ENCODE measurements around the gene SPATA2L. TPM values are rescaled to one million over a fixed set of nuclear protein-coding genes. Genes with fewer than 3 reads are reported as not detected.

Gene SPATA2L
- total and polyA plus RNA-seq, 2 of the 13 experiments (the other 11 are each of a cell fraction or from before 2014, with no cell fraction given) = 9.1 to 20.7 TPM

DNA sequence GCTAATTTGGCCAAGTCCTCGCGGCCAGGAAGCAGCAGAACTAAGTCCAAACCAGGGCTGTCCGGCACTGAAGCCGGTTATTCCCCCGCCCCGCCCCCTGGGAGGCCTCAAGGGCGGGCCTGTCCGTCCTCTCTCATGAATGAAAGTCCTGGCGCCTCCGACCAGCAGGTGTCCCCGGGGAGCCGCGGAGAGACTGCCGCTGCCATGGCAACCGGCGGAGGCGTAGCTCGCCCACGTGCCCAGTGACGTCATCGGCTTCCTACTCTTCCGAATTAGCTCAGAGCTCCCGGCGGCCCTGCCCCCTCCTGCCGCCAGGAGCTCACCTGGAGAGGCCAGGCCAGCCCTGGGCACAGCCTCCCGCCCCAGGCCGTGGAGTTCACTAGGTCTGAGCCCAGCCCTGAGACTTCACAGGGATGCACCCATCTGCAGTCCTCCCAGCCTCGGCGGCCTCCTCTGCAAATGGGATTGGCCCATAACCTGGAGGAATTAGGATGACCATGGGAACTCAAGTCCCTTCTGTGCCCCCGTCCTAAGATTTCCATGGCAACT is 1.3 kb downstream of the SPATA2L start (continued):
- TF ChIP-seq, protein P1, sequence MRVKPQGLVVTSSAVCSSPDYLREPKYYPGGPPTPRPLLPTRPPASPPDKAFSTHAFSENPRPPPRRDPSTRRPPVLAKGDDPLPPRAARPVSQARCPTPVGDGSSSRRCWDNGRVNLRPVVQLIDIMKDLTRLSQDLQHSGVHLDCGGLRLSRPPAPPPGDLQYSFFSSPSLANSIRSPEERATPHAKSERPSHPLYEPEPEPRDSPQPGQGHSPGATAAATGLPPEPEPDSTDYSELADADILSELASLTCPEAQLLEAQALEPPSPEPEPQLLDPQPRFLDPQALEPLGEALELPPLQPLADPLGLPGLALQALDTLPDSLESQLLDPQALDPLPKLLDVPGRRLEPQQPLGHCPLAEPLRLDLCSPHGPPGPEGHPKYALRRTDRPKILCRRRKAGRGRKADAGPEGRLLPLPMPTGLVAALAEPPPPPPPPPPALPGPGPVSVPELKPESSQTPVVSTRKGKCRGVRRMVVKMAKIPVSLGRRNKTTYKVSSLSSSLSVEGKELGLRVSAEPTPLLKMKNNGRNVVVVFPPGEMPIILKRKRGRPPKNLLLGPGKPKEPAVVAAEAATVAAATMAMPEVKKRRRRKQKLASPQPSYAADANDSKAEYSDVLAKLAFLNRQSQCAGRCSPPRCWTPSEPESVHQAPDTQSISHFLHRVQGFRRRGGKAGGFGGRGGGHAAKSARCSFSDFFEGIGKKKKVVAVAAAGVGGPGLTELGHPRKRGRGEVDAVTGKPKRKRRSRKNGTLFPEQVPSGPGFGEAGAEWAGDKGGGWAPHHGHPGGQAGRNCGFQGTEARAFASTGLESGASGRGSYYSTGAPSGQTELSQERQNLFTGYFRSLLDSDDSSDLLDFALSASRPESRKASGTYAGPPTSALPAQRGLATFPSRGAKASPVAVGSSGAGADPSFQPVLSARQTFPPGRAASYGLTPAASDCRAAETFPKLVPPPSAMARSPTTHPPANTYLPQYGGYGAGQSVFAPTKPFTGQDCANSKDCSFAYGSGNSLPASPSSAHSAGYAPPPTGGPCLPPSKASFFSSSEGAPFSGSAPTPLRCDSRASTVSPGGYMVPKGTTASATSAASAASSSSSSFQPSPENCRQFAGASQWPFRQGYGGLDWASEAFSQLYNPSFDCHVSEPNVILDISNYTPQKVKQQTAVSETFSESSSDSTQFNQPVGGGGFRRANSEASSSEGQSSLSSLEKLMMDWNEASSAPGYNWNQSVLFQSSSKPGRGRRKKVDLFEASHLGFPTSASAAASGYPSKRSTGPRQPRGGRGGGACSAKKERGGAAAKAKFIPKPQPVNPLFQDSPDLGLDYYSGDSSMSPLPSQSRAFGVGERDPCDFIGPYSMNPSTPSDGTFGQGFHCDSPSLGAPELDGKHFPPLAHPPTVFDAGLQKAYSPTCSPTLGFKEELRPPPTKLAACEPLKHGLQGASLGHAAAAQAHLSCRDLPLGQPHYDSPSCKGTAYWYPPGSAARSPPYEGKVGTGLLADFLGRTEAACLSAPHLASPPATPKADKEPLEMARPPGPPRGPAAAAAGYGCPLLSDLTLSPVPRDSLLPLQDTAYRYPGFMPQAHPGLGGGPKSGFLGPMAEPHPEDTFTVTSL (CRISPR knock-in tag; IDR thresholded peaks at IDR 0.05; ENCODE audit: borderline replicate concordance) = 0 out of 2 replicates have a peak, but pooled peaks have one; percentile 41
- TF ChIP-seq SMAD9 (CRISPR knock-in tag; IDR thresholded peaks at IDR 0.05) = no peak
- TF ChIP-seq PHF8 (CRISPR knock-in tag; IDR thresholded peaks at IDR 0.05) = no peak; the same call in none of the 2 replicates
- TF ChIP-seq FOXO1 (CRISPR knock-in tag; IDR thresholded peaks at IDR 0.05) = no peak
- TF ChIP-seq, protein P2, sequence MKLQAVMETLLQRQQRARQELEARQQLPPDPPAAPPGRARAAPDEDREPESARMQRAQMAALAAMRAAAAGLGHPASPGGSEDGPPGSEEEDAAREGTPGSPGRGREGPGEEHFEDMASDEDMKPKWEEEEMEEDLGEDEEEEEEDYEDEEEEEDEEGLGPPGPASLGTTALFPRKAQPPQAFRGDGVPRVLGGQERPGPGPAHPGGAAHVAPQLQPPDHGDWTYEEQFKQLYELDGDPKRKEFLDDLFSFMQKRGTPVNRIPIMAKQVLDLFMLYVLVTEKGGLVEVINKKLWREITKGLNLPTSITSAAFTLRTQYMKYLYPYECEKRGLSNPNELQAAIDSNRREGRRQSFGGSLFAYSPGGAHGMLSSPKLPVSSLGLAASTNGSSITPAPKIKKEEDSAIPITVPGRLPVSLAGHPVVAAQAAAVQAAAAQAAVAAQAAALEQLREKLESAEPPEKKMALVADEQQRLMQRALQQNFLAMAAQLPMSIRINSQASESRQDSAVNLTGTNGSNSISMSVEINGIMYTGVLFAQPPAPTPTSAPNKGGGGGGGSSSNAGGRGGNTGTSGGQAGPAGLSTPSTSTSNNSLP (IDR thresholded peaks at IDR 0.05; ENCODE audit: low read depth, low read length) = peak; percentile 45; the same call in 1 of the 2 replicates
- TF ChIP-seq ISX (CRISPR knock-in tag; conservative IDR thresholded peaks at IDR 0.05) = no peak
- TF ChIP-seq ZNF292 (CRISPR knock-in tag; IDR thresholded peaks at IDR 0.05; ENCODE audit: borderline replicate concordance, low read depth) = peak; percentile 36; the same call in 1 of the 2 replicates
- TF ChIP-seq MIER2 (CRISPR knock-in tag; IDR thresholded peaks at IDR 0.05) = peak; percentile 45; the same call in 1 of the 2 replicates
- TF ChIP-seq, protein P3, sequence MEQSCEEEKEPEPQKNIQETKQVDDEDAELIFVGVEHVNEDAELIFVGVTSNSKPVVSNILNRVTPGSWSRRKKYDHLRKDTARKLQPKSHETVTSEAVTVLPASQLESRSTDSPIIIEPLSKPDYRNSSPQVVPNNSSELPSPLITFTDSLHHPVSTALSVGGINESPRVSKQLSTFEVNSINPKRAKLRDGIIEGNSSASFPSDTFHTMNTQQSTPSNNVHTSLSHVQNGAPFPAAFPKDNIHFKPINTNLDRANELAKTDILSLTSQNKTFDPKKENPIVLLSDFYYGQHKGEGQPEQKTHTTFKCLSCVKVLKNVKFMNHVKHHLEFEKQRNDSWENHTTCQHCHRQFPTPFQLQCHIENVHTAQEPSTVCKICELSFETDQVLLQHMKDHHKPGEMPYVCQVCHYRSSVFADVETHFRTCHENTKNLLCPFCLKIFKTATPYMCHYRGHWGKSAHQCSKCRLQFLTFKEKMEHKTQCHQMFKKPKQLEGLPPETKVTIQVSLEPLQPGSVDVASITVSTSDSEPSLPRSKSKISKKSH (CRISPR knock-in tag; IDR thresholded peaks at IDR 0.05; ENCODE audit: borderline replicate concordance) = no peak
- TF ChIP-seq ZNF30 (CRISPR knock-in tag; IDR thresholded peaks at IDR 0.05) = no peak
- TF ChIP-seq, protein P4, sequence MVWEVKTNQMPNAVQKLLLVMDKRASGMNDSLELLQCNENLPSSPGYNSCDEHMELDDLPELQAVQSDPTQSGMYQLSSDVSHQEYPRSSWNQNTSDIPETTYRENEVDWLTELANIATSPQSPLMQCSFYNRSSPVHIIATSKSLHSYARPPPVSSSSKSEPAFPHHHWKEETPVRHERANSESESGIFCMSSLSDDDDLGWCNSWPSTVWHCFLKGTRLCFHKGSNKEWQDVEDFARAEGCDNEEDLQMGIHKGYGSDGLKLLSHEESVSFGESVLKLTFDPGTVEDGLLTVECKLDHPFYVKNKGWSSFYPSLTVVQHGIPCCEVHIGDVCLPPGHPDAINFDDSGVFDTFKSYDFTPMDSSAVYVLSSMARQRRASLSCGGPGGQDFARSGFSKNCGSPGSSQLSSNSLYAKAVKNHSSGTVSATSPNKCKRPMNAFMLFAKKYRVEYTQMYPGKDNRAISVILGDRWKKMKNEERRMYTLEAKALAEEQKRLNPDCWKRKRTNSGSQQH (CRISPR knock-in tag; IDR thresholded peaks at IDR 0.05; ENCODE audit: low read depth) = peak; percentile 94
- TF ChIP-seq ZNF235 (CRISPR knock-in tag; IDR thresholded peaks at IDR 0.05; ENCODE audit: borderline replicate concordance) = 0 out of 2 replicates have a peak, but pooled peaks have one; percentile 31
